NCI-H510A (cell line): ENCODE data around the gene GLS.

ENCODE experiments used
- DNase-seq: peaks from one replicate; lab custom pipeline; 2025; lab: John Stamatoyannopoulos, UW

GLS gene

DNA sequence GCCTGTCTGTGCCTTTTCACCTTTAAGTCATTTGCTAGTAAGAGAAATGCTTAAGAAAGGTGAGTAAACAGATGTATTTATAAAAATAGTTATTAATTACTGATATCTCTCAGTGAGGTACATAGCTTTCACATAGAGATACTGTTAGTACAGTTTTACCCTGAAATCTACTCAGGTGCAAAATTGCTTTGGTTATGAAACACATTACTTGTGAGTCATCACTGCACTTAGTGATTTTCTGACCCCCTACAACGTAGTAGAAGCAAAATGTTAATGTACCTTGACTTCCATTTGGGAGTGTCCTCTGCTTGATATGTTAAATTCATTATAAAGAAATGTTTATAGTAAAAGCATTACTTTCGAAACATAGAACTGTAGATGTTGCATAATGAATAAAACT lies 6.5 kb downstream of the GLS start:
- DNase-seq: no peak

DNA sequence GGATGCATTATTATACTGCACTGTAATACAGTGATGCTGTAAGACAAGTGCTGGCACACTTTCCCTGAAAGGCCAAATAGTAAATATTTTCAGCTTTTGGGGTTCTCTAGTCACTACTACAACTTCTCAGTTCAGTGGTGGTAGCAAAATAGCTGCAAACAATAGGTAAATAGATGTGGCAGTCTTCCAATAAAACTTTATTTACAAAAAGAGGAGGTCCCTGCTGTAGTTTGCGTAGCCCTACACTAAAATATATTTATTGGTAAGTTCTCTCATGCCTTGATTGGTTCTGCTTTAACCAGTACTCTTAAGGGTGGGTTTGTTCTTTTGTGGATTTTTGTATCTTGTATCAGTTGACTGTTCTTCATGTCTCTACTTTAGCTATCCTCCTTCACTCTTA lies 7.8 kb downstream of the GLS start:
- DNase-seq: no peak

DNA sequence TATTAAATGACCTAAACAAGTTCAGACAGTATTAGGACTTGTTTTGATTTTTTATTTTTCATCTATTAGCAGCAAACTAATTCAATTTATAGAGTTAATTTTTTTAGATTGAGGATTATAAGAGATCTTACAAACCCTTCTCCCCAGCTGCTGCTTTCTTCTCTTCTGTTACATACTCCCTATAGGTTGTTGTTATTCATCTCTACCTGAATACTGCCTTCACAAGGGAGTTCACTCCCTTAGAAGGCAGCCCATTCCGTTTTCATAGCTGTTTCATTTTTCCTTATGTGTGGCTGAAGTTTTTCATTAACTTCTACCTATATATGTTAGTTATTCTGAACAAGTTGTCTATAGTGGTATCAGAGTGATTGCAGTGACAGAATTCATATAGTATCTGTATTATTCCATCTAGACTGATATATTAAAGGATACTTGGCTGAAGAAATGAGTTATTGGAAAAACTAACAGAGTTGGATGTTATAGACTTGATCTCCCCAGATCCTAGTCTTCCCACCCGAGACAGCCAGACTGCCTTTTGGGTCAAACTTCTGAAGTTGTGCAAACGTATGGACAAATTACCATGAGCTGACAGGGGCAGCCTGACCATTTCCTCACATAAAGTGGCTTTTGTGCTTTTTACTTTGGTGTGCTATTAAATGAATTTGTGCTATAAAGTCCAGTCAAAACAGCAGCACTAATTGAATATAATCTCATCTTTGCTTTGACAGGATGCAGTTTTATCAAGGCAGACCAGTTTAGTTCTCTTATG lies 8.7 kb downstream of the GLS start:
- DNase-seq: no peak

DNA sequence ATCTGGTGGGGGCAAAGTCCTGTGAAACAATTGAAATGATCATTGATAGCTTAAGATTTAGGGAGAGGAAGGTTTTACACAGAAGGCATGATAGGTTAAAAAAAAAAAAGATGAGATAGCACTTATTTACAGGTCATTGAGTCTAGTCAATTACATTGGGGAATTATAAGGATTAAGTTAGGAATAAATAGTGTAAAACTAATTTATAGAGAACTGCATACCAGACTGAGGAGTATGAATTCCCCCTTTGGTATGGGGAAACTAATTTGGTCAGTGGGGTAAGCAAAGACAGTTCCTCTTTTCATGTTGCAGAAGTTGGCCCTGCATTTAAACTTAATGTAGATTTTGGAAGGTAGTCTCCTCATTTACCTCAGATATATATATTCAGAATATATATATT lies 10.8 kb downstream of the GLS start:
- DNase-seq: no peak

DNA sequence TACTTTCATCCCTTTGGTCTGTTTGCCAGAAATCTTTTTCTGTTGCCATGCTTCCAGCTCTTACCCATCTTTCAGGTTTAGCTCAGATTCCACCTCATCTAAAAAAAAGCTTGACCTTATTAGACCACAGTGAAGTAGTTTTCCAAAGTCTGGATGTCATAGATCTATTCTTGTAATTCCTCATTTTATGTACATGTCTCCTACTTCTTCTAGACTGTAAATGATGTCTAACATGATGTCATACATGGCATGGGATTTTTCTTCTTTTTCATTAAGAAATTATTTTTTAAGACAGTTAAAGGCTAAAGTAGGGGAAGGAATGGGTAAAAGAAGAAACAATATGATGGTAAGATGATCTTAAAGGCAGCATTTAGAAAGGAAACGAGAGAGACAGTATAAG lies 11.3 kb downstream of the GLS start:
- no peak for DNase-seq

DNA sequence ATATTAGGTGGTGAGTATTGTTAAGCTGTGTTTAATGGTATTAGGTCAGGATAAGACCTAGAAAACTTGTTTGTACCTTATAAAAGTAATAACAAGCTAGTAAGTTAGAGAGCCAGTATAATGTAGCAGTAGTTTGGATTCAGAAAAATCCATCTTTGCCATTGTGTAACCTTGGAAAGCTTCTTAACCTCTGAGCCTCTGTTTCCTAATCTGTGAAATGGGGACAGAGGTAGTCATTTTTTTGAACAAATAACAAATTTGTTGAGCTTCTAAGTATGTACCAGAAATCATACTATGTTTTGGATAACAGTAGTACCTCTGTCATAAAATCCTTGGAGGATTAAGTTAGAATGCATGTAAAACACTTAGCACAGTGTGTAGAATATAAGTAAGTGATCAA lies 12.5 kb downstream of the GLS start:
- no peak for DNase-seq

DNA sequence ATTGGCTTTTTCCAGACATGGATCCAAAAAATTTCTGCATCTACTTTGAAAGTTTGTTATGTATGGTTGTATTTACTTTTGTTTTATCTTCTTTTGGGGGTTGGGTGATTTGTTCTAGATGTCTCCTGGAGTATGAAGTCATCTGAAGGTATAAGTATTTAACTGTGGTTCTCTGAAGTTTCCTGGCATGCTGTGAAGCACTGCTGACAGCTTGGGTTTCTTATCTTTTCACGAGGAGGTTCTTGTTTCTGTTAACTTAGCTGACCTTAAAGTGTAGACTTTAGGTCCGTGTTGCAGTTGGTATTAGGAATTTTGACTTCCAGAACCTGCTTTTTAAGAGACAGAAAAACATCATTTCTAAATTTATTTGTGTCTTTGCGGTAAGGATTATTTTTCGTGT lies 15.9 kb downstream of the GLS start:
- DNase-seq: no peak

DNA sequence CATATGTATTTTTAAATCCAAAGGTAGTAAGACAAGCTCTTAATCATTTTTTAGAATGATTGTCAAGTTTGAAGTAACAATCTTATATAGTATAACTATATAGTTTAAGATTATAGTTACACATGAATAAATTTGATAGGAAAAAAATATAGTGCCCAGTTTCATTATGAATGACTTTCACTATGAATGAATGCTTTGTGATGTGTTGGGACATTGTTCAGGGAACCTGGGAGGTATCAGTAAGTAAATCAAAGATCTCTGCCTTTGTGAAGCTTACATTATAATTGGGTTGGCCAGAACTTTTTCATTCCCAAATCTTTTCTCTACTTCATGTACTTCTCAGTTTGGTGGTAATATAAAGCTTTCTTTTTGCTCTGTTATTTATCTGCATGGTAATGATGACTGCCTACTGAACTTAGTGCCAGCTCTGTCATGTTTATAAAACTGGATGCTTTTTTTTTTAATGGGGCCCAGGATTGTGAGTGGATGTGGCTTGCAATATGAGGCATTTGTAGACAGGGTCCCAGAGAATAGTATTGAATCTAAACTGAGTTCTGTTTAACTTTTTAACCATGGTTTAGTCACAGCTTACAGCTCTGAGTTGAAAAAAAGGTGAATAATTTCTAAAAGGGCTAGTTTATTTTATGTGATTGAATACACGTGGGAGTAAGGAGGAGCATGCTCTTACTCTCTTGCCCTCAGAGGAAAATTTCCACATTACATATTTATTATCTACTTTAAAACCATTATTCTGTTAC lies 23.3 kb downstream of the GLS start:
- no peak for DNase-seq

DNA sequence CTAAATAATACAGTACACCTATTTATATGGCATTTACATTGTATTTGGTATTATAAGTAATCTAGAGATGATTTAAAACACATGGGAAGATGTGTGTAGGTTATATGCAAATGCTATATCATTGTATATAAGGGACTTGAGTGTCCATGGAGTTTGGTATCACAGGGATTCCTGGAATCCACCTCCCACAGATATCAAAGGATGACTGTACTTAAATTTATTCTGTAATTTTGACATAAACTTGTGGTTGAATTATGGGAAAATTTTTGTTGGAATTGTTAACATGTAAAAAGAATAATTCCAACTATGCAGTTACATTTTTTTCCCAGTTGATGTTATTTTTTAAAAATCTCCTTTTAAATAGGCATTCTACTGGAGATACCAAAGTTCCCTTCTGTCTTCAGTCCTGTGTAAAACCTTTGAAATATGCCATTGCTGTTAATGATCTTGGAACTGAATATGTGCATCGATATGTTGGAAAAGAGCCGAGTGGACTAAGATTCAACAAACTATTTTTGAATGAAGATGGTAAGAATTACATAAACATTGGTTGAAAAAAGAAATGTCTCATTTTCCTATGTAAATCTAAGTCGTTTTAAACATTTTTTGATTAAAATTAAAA lies 24.1 kb downstream of the GLS start:
- no peak for DNase-seq

DNA sequence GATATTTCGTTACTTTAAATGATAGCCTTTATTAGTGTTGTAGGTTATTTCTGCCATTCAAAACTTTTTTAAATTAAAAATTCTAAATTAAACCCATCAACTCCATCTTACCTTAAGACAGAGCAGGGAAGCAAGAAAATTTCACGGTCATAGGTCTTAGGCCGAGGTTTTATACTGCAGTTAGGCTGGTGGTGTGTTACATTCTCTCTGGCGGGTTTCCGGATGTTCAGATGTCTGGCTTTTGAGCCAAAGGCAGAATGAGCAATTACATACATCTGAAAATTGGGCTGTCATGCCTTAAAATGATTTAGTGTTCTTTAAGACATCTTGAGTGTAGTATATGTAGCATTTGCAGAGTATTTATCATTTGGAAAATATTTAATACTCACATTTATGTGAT lies 27.9 kb downstream of the GLS start:
- no peak for DNase-seq

DNA sequence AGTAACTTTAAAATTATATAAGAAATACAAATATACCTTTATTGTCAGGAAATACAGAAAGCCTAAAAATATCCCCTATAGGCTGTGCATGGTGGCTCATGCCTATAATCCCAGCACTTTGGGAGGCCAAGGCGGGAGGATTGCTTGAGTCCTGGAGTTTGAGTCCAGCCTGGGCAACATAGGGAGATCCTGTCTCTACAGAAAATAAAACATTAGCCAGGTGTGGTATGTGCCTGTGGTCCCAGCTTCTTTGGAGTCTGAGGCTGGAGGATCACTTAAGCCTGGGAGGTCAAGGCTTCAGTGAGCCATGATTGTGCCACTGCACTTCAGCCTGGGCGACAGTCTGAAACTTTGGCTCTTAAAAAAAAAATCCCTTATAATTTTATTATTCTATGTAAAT lies 29.1 kb downstream of the GLS start:
- no peak for DNase-seq

DNA sequence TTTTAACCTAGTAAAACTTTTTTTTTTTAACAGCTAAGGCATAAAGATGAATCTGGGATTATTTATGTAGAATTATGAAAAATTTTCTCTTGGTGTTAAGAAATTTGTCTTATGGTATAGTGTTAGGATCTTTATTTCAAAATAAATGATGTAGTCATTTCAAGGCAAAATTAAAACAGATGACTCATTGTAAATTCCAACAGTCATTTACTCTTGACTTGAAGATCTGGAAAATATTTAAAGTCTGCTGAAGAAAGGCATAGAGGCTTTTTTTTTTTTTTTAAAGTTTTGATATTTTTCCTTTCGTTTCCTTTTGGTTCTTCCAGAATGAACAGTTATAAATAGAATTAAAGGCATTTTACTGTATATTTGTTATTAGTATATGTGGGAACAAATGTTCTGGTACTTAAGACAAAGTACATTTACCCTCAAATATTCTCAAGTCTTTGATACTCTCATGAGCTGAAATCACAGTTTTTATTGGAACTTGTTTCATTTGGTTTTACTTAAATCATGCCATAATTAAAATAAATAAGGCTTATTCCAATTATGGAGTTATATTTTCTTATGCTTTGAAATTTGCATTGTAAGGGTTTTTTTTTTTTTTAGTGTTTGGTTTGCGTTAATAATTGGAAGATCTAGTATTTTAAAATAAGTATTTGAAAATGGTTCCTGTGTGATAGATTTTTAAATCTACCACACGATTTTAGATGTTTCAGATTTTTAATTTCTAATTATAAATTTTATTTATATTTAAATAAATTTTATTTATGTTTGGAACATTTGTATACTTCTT lies 29.9 kb downstream of the GLS start:
- DNase-seq: no peak

DNA sequence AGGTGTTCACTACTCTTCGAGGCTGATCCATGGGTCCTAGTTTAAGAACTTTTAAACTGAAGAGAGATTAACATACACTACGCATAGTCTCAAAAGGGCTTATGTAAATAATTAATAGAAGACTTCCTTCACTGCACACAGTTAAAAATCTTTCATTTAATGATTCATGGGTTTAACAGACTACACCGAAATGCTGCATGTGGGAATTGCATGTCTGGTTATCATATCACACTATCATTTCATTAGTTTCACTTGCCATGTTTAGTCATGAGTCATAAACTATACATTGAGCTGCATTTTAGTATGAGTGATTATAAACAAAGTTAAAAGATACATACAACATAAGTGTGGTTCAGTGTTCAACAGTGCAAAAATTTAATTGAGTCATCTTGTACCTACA lies 31.2 kb downstream of the GLS start:
- no peak for DNase-seq

DNA sequence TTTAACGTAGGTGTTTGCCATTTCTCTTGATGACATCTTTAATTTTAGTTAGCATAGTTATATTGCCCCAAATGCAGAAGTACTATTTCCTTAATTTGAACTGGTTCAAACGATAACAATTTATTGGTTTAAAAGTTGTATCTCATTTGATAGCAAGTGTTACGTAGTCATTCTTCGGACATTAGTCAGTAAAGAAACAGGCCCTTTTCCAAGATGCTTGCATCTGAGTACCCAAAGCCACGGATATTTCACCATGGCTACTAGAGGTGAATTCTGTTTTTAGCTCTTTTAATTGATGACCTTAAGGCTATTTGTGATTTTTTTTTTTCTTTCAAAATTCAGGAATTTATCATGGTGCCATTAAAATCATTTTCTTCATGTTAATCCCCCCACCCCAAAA lies 32.1 kb downstream of the GLS start:
- no peak for DNase-seq

DNA sequence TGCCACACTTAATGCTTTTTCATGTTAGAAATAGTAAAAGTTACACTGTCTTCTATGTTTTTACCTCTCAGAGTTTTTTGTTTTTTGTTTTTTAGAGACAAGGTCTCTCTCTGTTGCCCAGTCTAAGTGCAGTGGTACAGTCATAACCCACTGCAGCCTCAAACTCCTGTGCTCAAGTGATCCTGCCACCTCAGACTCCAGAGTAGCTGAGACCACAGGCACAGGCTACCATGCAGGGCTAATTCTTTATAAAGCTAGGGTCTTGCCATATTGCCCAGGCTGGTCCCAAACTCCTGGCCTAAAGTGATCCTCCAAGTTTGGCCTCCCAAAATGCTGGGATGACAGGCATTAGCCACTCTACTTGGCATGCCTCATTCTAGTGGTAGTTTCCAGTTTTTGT lies 33.1 kb downstream of the GLS start:
- DNase-seq: no peak

DNA sequence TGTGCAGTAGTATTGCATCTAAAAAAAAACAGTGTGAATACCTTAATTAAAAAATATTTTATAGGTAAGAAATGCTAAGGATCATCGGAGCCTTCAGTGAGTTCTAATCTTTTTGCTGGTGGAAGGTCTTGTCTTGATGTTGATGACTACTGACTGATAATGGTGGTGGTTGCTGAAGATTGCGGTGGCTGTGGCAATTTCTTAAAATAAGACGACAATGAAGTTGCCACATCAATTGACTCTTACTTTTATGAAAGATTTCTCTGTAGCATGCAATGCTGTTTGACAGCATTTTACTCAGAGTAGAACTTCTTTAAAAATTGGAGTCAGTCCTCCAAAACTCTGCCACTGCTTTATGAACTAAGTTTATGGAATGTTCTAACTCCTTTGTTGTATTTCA lies 36.2 kb downstream of the GLS start:
- no peak for DNase-seq

DNA sequence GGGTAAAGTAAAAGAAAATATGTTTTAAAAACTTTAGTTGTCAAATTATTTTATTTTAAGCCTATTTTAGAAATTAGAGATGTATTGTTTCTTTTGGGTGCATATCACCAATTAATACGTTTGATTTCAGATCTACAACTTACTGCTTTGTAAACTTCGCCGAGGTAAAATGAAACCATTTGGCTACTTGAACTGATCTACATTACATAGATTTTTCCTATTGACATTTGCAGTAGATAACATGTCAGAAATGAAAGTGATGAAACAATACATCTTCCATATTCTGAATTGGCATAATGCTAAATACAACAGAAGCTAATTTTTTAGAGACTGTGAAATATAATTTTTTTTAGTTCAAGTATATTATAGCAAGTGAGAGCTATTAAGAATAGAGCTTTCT lies 39.5 kb downstream of the GLS start:
- no peak for DNase-seq

DNA sequence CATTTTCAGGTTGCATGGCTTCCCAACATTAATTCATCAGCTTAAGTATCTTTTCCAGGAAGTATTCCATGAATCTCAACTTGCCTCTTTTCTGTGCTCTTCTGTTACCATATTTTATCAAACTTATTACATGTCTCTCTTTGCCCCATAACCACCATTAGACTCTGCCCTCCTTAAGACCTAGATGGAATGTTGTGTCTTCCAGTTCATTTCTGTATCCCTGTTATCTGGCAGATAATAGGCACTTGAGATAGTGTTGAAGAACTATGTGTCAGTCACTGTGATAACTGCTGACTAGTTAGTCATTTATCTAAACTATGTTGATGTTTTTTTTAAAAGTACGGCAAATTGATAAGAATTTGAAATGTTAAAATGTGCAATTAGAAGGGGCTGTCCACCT lies 41.8 kb downstream of the GLS start:
- DNase-seq: no peak

DNA sequence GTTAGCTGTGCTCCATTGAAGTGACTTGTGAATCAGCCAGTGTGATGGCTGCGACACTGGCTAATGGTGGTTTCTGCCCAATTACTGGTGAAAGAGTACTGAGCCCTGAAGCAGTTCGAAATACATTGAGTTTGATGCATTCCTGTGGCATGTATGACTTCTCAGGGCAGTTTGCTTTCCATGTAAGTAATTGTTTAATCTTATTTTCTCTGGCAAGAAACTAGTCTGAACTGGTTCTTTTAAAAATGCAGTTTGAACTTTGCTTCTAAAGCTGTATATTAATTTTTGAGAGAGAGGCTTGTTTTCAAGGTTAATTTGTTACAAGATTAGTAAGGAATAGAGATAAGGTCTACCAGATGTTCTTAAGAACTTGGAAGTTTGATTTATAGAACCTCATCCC lies 46.7 kb downstream of the GLS start:
- DNase-seq: no peak

DNA sequence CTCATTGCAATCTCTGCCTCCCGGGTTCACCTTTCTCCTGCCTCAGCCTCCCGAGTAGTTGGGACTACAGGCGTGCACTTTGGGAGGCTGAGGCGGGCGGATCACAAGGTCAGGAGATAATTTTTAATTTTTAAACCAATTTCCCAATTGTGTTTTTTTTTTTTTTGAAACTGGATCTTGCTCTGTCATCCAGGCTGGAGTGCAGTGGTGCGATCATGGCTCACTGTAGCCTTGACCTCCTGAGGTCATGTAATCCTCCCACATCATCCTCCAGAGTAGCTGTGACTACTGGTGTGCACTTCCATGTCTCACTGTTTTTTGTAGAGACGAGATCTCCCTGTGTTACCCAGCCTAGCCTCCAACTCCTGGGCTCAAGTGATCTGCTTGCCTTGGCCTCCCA lies 49.3 kb downstream of the GLS start:
- no peak for DNase-seq

DNA sequence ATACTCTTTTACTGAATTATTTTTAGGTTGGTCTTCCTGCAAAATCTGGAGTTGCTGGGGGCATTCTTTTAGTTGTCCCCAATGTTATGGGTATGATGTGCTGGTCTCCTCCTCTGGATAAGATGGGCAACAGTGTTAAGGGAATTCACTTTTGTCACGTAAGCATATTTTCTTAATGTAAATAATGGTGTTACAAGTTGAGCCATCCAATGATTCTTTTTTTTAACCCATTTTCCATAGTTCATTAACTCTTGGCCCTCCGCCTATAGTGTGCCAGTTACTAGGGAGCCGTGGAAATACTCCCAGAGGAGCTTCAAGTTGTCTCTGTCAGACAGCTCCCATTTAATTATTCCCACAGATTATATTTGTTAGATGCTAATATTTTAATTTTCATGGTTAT lies 49.8 kb downstream of the GLS start:
- DNase-seq: no peak

DNA sequence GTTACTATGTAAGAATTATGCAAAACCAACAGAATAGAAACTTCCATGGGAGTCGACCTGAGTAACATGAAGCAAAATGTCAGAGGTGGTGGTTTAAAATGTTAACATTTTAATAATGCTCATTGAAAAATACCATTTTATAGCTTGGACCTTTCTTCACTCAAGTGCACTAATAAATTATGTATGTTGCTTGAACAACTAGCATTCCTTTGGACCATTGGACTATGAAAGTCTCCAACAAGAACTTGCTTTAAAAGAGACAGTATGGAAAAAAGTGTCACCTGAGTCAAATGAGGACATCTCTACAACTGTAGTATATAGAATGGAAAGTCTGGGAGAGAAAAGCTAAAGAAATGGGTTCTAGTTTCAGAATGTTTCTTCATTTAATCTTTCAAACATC lies 51.9 kb downstream of the GLS start:
- DNase-seq: no peak

DNA sequence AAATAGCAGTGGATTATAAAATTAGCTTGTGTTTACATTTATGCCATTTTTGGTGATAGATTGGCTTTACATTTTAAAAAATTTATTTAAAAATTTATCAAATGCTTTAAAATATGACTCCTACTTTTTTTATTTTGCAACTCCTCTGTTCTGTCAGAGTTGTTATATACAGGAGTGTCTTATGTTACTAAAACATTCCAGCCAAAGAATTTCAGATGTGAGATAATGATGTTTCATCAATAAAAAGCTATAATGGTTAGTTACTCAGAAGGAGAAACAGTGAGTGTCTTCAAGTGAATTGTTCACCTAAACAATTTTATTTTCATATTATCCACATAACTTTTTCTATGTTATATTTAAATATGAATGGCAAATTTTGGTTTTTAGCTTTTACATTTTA lies 52.7 kb downstream of the GLS start:
- DNase-seq: no peak
